Type B pancreatic cell (in vitro differentiated cells): ENCODE data around the gene TTC24. TPM values are rescaled to one million over a fixed set of nuclear protein-coding genes. Genes with fewer than 3 reads are reported as not detected.
"Not testable (repeated sequence)": the region's sequence is repeated elsewhere in the genome, so short reads cannot be mapped to it uniquely, and the experiment has no call there.

Experiments used
- DNase-seq: peaks from one replicate; pipeline ENCODE4 v3.0.0; 2021; ENCODE audit warnings: mixed read lengths; ENCODE audit not compliant: unreplicated experiment; ENCODE audit errors: extremely low spot score
- H3K27ac Mint-ChIP-seq: 2 replicates; pipeline ENCODE4 v1.8.0; 2021; ENCODE audit warnings: mild to moderate bottlenecking, mixed read lengths
- H3K27me3 Mint-ChIP-seq: 2 replicates; pipeline ENCODE4 v1.8.0; 2021; ENCODE audit warnings: mixed read lengths
- H3K36me3 Mint-ChIP-seq: 2 replicates; pipeline ENCODE4 v1.8.0; 2021; ENCODE audit warnings: mixed read lengths
- H3K4me1 Mint-ChIP-seq: one replicate; pipeline ENCODE4 v1.8.0; 2021; ENCODE audit warnings: mixed read lengths; ENCODE audit not compliant: unreplicated experiment
- H3K4me3 Mint-ChIP-seq: 2 replicates; pipeline ENCODE4 v1.8.0; 2021; ENCODE audit warnings: mild to moderate bottlenecking, mixed read lengths
- H3K9me3 Mint-ChIP-seq: 2 replicates; pipeline ENCODE4 v1.8.0; 2021; ENCODE audit warnings: mixed read lengths
- CTCF ChIP-seq: fragments of 200-600 bp; sonication (generic); conservative IDR thresholded peaks from 2 replicates; pipeline ENCODE4 v1.5.0; 2021; ENCODE audit warnings: antibody characterized with exemption, mild to moderate bottlenecking
- total RNA-seq: library from RNA; stranded (reverse); gene quantifications from 2 replicates; pipeline ENCODE4 v1.2.1, GENCODE V29; 2021; ENCODE audit warnings: low replicate concordance

TTC24 gene
- total RNA-seq, 1 donor from 2014 or later, result not detected

- H3K27ac Mint-ChIP-seq, result no peak overlapping the region
- H3K27me3 Mint-ChIP-seq, result peaks cover 3% of the 10 kb centered on the region
- no peaks in the 10 kb centered on the region for H3K36me3 Mint-ChIP-seq
- no peak for TF ChIP-seq CTCF
- H3K9me3 Mint-ChIP-seq, result no peaks in the 10 kb centered on the region
- peak overlapping the region; percentile 96 for H3K4me3 Mint-ChIP-seq
- H3K4me1 Mint-ChIP-seq, result peaks cover 15% of the 10 kb centered on the region
- no peak for DNase-seq
Observed at GRCh38 chr1:156601892-156602291, 22.4 kb downstream of the TTC24 start.

- H3K4me1 Mint-ChIP-seq, result peaks cover 15% of the 10 kb centered on the region
- H3K27ac Mint-ChIP-seq, result no peak overlapping the region
- H3K4me3 Mint-ChIP-seq, result peak overlapping the region; percentile 67
- no peaks in the 10 kb centered on the region for H3K36me3 Mint-ChIP-seq
- H3K9me3 Mint-ChIP-seq, result no peaks in the 10 kb centered on the region
- TF ChIP-seq CTCF, result peak; percentile 51
- no peak for DNase-seq
- H3K27me3 Mint-ChIP-seq, result peaks cover 3% of the 10 kb centered on the region
Observed at GRCh38 chr1:156602557-156602993, 23.1 kb downstream of the TTC24 start.

- not testable (repeated sequence) for DNase-seq, H3K4me3 Mint-ChIP-seq, H3K36me3 Mint-ChIP-seq, H3K27ac Mint-ChIP-seq, H3K4me1 Mint-ChIP-seq, H3K9me3 Mint-ChIP-seq
- H3K27me3 Mint-ChIP-seq, result peaks cover 23% of the 10 kb centered on the region
Observed at GRCh38 chr1:156607344-156607743, 27.8 kb downstream of the TTC24 start.

- no peak overlapping the region for H3K27ac Mint-ChIP-seq
- H3K4me3 Mint-ChIP-seq, result peak overlapping the region; percentile 34
- H3K36me3 Mint-ChIP-seq, result no peaks in the 10 kb centered on the region
- no peaks in the 10 kb centered on the region for H3K9me3 Mint-ChIP-seq
- H3K4me1 Mint-ChIP-seq, result peaks cover 3% of the 10 kb centered on the region
- DNase-seq, result no peak
- H3K27me3 Mint-ChIP-seq, result peaks cover 29% of the 10 kb centered on the region
- peak; percentile 84 for TF ChIP-seq CTCF
Observed at GRCh38 chr1:156608036-156608674, 28.6 kb downstream of the TTC24 start.

- no peak for DNase-seq
- H3K4me1 Mint-ChIP-seq, result peaks cover 3% of the 10 kb centered on the region
- no peak overlapping the region for H3K27ac Mint-ChIP-seq
- TF ChIP-seq CTCF, result peak; percentile 77
- no peaks in the 10 kb centered on the region for H3K9me3 Mint-ChIP-seq
- H3K27me3 Mint-ChIP-seq, result peaks cover 33% of the 10 kb centered on the region
- H3K4me3 Mint-ChIP-seq, result no peak overlapping the region
- no peaks in the 10 kb centered on the region for H3K36me3 Mint-ChIP-seq
Observed at GRCh38 chr1:156608981-156609380, 29.5 kb downstream of the TTC24 start.

- not testable (repeated sequence) for H3K9me3 Mint-ChIP-seq, DNase-seq, H3K4me3 Mint-ChIP-seq, H3K36me3 Mint-ChIP-seq, H3K27ac Mint-ChIP-seq, H3K4me1 Mint-ChIP-seq
- peaks cover 41% of the 10 kb centered on the region for H3K27me3 Mint-ChIP-seq
Observed at GRCh38 chr1:156610072-156610471, 30.5 kb downstream of the TTC24 start.

- no peak for DNase-seq
- TF ChIP-seq CTCF, result no peak
- H3K9me3 Mint-ChIP-seq, result no peaks in the 10 kb centered on the region
- no peak overlapping the region for H3K27ac Mint-ChIP-seq
- H3K36me3 Mint-ChIP-seq, result no peaks in the 10 kb centered on the region
- H3K27me3 Mint-ChIP-seq, result peaks cover 55% of the 10 kb centered on the region
- no peak overlapping the region for H3K4me3 Mint-ChIP-seq
- peaks cover 12% of the 10 kb centered on the region for H3K4me1 Mint-ChIP-seq
Observed at GRCh38 chr1:156612666-156613065, 33.1 kb downstream of the TTC24 start.
